OCI-LY7 (cell line): ENCODE data around the gene IL17REL.

Source experiments
- EZH2phosphoT487 ChIP-seq: fragments of 200-600 bp; sonication (generic); IDR thresholded peaks from 2 replicates; pipeline ENCODE4 v1.6.1; 2018; ENCODE audit warnings: low read depth, borderline replicate concordance, mild to moderate bottlenecking, mixed run types, antibody characterized with exemption, low read length, moderate library complexity, mixed read lengths
- TF ChIP-seq, protein P1 (sequence below): fragments of 200-600 bp; sonication (generic); conservative IDR thresholded peaks from 2 replicates; pipeline ENCODE4 v1.5.1; 2014; ENCODE audit warnings: mild to moderate bottlenecking, antibody characterized with exemption, low read length, moderate library complexity, mixed read lengths

- TF ChIP-seq, protein P1, sequence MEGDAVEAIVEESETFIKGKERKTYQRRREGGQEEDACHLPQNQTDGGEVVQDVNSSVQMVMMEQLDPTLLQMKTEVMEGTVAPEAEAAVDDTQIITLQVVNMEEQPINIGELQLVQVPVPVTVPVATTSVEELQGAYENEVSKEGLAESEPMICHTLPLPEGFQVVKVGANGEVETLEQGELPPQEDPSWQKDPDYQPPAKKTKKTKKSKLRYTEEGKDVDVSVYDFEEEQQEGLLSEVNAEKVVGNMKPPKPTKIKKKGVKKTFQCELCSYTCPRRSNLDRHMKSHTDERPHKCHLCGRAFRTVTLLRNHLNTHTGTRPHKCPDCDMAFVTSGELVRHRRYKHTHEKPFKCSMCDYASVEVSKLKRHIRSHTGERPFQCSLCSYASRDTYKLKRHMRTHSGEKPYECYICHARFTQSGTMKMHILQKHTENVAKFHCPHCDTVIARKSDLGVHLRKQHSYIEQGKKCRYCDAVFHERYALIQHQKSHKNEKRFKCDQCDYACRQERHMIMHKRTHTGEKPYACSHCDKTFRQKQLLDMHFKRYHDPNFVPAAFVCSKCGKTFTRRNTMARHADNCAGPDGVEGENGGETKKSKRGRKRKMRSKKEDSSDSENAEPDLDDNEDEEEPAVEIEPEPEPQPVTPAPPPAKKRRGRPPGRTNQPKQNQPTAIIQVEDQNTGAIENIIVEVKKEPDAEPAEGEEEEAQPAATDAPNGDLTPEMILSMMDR = no peak
- TF ChIP-seq EZH2phosphoT487 = no peak
Observed at GRCh38 chr22:49997932-49998717, 14.4 kb downstream of the IL17REL start.
